ENCODE results near the gene MRPS12.
"Not testable (repeated sequence)": the region's sequence is repeated elsewhere in the genome, so short reads cannot be mapped to it uniquely, and the experiment has no call there.

MRPS12 gene

GRCh38 chr19:38921420-38922274 is 9.1 kb upstream of the MRPS12 start:
- Histone ChIP-seq H3K9ac (ENCODE audit: low read depth, low read length) (no peak overlapping the region), H3K4me3 (ENCODE audit: low read depth, low read length) (no peak overlapping the region), H3K27ac (ENCODE audit: low read depth, low read length) (no peak overlapping the region), H3K4me1 (ENCODE audit: control insufficient read depth, insufficient read depth, low read length) (no peaks in the 10 kb centered on the region), H3K36me3 (ENCODE audit: control insufficient read depth, insufficient read depth, low read length) (peaks cover 49% of the 10 kb centered on the region), H3K9me3 (ENCODE audit: control insufficient read depth, insufficient read depth, low read length) (no peaks in the 10 kb centered on the region), H3K27me3 (ENCODE audit: control insufficient read depth, insufficient read depth, low read length) (no peaks in the 10 kb centered on the region)

- H3K9ac ChIP-seq (ENCODE audit: low read depth, low read length) = no peak overlapping the region
- peaks cover 49% of the 10 kb centered on the region for H3K36me3 ChIP-seq (ENCODE audit: control insufficient read depth, insufficient read depth, low read length)
- no peaks in the 10 kb centered on the region for H3K9me3 ChIP-seq (ENCODE audit: control insufficient read depth, insufficient read depth, low read length)
- H3K27ac ChIP-seq (ENCODE audit: low read depth, low read length) = no peak overlapping the region
- no peaks in the 10 kb centered on the region for H3K27me3 ChIP-seq (ENCODE audit: control insufficient read depth, insufficient read depth, low read length)
- no peaks in the 10 kb centered on the region for H3K4me1 ChIP-seq (ENCODE audit: control insufficient read depth, insufficient read depth, low read length)
- H3K4me3 ChIP-seq (ENCODE audit: low read depth, low read length) = no peak overlapping the region
Observed at GRCh38 chr19:38922482-38922881, 8.3 kb upstream of the MRPS12 start.

- H3K36me3 ChIP-seq (ENCODE audit: control insufficient read depth, insufficient read depth, low read length) = peaks cover 45% of the 10 kb centered on the region
- no peak overlapping the region for H3K9ac ChIP-seq (ENCODE audit: low read depth, low read length)
Observed at GRCh38 chr19:38924388-38924787, 6.4 kb upstream of the MRPS12 start.

GRCh38 chr19:38928391-38929001 is 2.2 kb upstream of the MRPS12 start:
- Histone ChIP-seq H3K9ac (ENCODE audit: low read depth, low read length) (no peak overlapping the region), H3K4me1 (ENCODE audit: control insufficient read depth, insufficient read depth, low read length) (0 out of 2 replicates have a peak, but pooled peaks cover 3% of the 10 kb centered on the region), H3K27ac (ENCODE audit: low read depth, low read length) (no peak overlapping the region), H3K36me3 (ENCODE audit: control insufficient read depth, insufficient read depth, low read length) (peaks cover 39% of the 10 kb centered on the region), H3K27me3 (ENCODE audit: control insufficient read depth, insufficient read depth, low read length) (no peaks in the 10 kb centered on the region), H3K9me3 (ENCODE audit: control insufficient read depth, insufficient read depth, low read length) (peaks cover 4% of the 10 kb centered on the region; the same call in 1 of the 2 replicates), H3K4me3 (ENCODE audit: low read depth, low read length) (no peak overlapping the region)

More at GRCh38 chr19:38924388-38924787, 6.4 kb upstream of the MRPS12 start:
- no peaks in the 10 kb centered on the region for H3K27me3 ChIP-seq (ENCODE audit: control insufficient read depth, insufficient read depth, low read length)
- no peaks in the 10 kb centered on the region for H3K9me3 ChIP-seq (ENCODE audit: control insufficient read depth, insufficient read depth, low read length)
- no peaks in the 10 kb centered on the region for H3K4me1 ChIP-seq (ENCODE audit: control insufficient read depth, insufficient read depth, low read length)
- H3K27ac ChIP-seq (ENCODE audit: low read depth, low read length) = no peak overlapping the region
- H3K4me3 ChIP-seq (ENCODE audit: low read depth, low read length) = no peak overlapping the region

GRCh38 chr19:38929929-38930775 is 592 bp upstream of the MRPS12 start, which contains the start of gene SARS2:
TSS of gene SARS2 (minus strand) at chr19:38930763. CDS start at chr19:38930736, 27 bp downstream.
- peak within 1 kb of the TSS; percentile 99 for H3K27ac ChIP-seq (ENCODE audit: low read depth, low read length)

GRCh38 chr19:38931521-38931793 is 713 bp downstream of the MRPS12 start:
- H3K36me3 ChIP-seq (ENCODE audit: control insufficient read depth, insufficient read depth, low read length) = peaks cover 25% of the 10 kb centered on the region
- H3K4me3 ChIP-seq (ENCODE audit: low read depth, low read length) = peak overlapping the region; percentile 88
- H3K27ac ChIP-seq (ENCODE audit: low read depth, low read length) = no peak overlapping the region
- 0 out of 2 replicates have a peak, but pooled peaks cover 3% of the 10 kb centered on the region for H3K4me1 ChIP-seq (ENCODE audit: control insufficient read depth, insufficient read depth, low read length)
- peak overlapping the region; percentile 84 for H3K9ac ChIP-seq (ENCODE audit: low read depth, low read length)
- H3K9me3 ChIP-seq (ENCODE audit: control insufficient read depth, insufficient read depth, low read length) = peaks cover 17% of the 10 kb centered on the region
- no peaks in the 10 kb centered on the region for H3K27me3 ChIP-seq (ENCODE audit: control insufficient read depth, insufficient read depth, low read length)

More at GRCh38 chr19:38929929-38930775, 592 bp upstream of the MRPS12 start, which contains the start of gene SARS2:
- Histone ChIP-seq H3K27me3 (ENCODE audit: control insufficient read depth, insufficient read depth, low read length) (no peaks in the 10 kb centered on the region), H3K4me1 (ENCODE audit: control insufficient read depth, insufficient read depth, low read length) (0 out of 2 replicates have a peak, but pooled peaks cover 3% of the 10 kb centered on the region), H3K9ac (ENCODE audit: low read depth, low read length) (peak within 1 kb of the TSS; percentile 96), H3K9me3 (ENCODE audit: control insufficient read depth, insufficient read depth, low read length) (peaks cover 11% of the 10 kb centered on the region), H3K36me3 (ENCODE audit: control insufficient read depth, insufficient read depth, low read length) (peaks cover 35% of the 10 kb centered on the region), H3K4me3 (ENCODE audit: low read depth, low read length) (peak within 1 kb of the TSS; percentile 88)

GRCh38 chr19:38932425-38933179 is 1.9 kb downstream of the MRPS12 start:
- no peaks in the 10 kb centered on the region for H3K27me3 ChIP-seq (ENCODE audit: control insufficient read depth, insufficient read depth, low read length)
- H3K9me3 ChIP-seq (ENCODE audit: control insufficient read depth, insufficient read depth, low read length) = peaks cover 17% of the 10 kb centered on the region
- no peak overlapping the region for H3K27ac ChIP-seq (ENCODE audit: low read depth, low read length)
- no peak overlapping the region for H3K9ac ChIP-seq (ENCODE audit: low read depth, low read length)
- no peak overlapping the region for H3K4me3 ChIP-seq (ENCODE audit: low read depth, low read length)
- H3K36me3 ChIP-seq (ENCODE audit: control insufficient read depth, insufficient read depth, low read length) = peaks cover 25% of the 10 kb centered on the region
- 0 out of 2 replicates have a peak, but pooled peaks cover 3% of the 10 kb centered on the region for H3K4me1 ChIP-seq (ENCODE audit: control insufficient read depth, insufficient read depth, low read length)

GRCh38 chr19:38933544-38933943 is 2.8 kb downstream of the MRPS12 start:
- H3K27ac ChIP-seq (ENCODE audit: low read depth, low read length) = no peak overlapping the region
- H3K27me3 ChIP-seq (ENCODE audit: control insufficient read depth, insufficient read depth, low read length) = no peaks in the 10 kb centered on the region
- no peak overlapping the region for H3K9ac ChIP-seq (ENCODE audit: low read depth, low read length)
- H3K36me3 ChIP-seq (ENCODE audit: control insufficient read depth, insufficient read depth, low read length) = peaks cover 22% of the 10 kb centered on the region
- H3K4me1 ChIP-seq (ENCODE audit: control insufficient read depth, insufficient read depth, low read length) = 0 out of 2 replicates have a peak, but pooled peaks cover 3% of the 10 kb centered on the region
- peaks cover 17% of the 10 kb centered on the region for H3K9me3 ChIP-seq (ENCODE audit: control insufficient read depth, insufficient read depth, low read length)
- no peak overlapping the region for H3K4me3 ChIP-seq (ENCODE audit: low read depth, low read length)

- H3K9ac ChIP-seq (ENCODE audit: low read depth, low read length) = no peak overlapping the region
- H3K4me3 ChIP-seq (ENCODE audit: low read depth, low read length) = no peak overlapping the region
Observed at GRCh38 chr19:38939957-38940356, 9.2 kb downstream of the MRPS12 start.

GRCh38 chr19:38941466-38941865 is 10.7 kb downstream of the MRPS12 start:
- not testable (repeated sequence) for H3K4me3 ChIP-seq (ENCODE audit: low read depth, low read length); H3K27me3 ChIP-seq (ENCODE audit: control insufficient read depth, insufficient read depth, low read length); H3K27ac ChIP-seq (ENCODE audit: low read depth, low read length); H3K9ac ChIP-seq (ENCODE audit: low read depth, low read length); H3K4me1 ChIP-seq (ENCODE audit: control insufficient read depth, insufficient read depth, low read length); H3K9me3 ChIP-seq (ENCODE audit: control insufficient read depth, insufficient read depth, low read length)
- peaks cover 12% of the 10 kb centered on the region; the same call in 1 of the 2 replicates for H3K36me3 ChIP-seq (ENCODE audit: control insufficient read depth, insufficient read depth, low read length)

More at GRCh38 chr19:38939957-38940356, 9.2 kb downstream of the MRPS12 start:
- Histone ChIP-seq H3K36me3 (ENCODE audit: control insufficient read depth, insufficient read depth, low read length) (peaks cover 6% of the 10 kb centered on the region; the same call in 1 of the 2 replicates), H3K4me1 (ENCODE audit: control insufficient read depth, insufficient read depth, low read length) (no peaks in the 10 kb centered on the region), H3K27me3 (ENCODE audit: control insufficient read depth, insufficient read depth, low read length) (no peaks in the 10 kb centered on the region), H3K27ac (ENCODE audit: low read depth, low read length) (no peak overlapping the region), H3K9me3 (ENCODE audit: control insufficient read depth, insufficient read depth, low read length) (peaks cover 7% of the 10 kb centered on the region; the same call in 1 of the 2 replicates)
